ENCODE measurements around the gene EXOC6B. TPM values are rescaled to one million over a fixed set of nuclear protein-coding genes. Genes with fewer than 3 reads are reported as not detected.

EXOC6B gene
- total RNA-seq, 2 donors from 2014 or later = 11.7 to 12.9 TPM

DNA sequence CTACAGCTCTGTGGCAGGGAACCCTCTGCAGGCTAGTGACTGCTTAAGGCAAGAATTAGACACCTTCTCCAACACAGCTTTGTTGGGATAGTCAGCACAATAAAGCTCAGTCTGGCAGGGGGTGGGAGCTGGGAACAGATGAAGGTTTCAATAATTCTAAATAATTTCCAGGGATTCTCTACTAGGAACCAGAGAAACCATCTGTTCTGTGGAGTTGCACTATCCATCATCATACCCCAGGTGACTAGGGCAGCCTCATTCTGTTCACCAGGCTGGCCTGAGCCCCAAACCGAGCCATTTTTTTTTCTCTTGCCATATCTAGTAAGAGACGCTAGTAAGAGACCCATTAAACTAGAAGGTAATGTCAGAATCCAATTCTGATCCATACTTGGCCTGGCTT, 642.4 kb downstream of the EXOC6B start:
- 94 to 97% methylated on average over 2 of the region's 2 CpGs for WGBS, 2 donors

DNA sequence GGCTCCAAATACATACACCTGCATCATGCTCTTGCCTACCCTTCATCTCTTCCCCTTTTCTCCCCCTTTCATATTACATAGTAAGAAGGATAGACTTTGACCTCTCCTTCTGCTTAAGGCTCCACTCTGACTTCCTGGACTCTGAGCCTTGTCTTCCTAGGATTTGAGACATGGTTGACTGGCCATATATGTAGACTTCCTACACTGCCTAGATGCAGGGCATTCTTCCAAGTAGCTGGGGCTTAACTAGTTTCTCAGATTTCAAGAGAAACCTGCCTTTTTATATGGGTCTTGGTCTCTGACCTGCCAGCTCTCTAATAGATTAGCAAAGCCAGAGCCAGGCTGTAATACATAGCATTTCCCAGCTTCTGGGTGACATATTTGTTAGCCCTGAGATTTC, 642.8 kb downstream of the EXOC6B start:
- DNase-seq = no peak

More for the DNA sequence above, 642.4 kb downstream of the EXOC6B start:
- no peaks in the 10 kb centered on the region for H3K4me1 ChIP-seq
- H3K27me3 ChIP-seq = no peaks in the 10 kb centered on the region
- H3K36me3 ChIP-seq (replicated peaks in 1 of 2; ENCODE audit: insufficient read depth in 1 of 2, low read depth in 2 of 2) = no peaks in the 10 kb centered on the region
- H3K27ac ChIP-seq = no peak overlapping the region
- no peaks in the 10 kb centered on the region for H3K9me3 ChIP-seq
- no peak overlapping the region for H3K4me3 ChIP-seq
- ATAC-seq (no peak), DNase-seq (no peak)
- intact Hi-C loops (cut with DNase I) = no loop called here
- TF ChIP-seq, protein P1, sequence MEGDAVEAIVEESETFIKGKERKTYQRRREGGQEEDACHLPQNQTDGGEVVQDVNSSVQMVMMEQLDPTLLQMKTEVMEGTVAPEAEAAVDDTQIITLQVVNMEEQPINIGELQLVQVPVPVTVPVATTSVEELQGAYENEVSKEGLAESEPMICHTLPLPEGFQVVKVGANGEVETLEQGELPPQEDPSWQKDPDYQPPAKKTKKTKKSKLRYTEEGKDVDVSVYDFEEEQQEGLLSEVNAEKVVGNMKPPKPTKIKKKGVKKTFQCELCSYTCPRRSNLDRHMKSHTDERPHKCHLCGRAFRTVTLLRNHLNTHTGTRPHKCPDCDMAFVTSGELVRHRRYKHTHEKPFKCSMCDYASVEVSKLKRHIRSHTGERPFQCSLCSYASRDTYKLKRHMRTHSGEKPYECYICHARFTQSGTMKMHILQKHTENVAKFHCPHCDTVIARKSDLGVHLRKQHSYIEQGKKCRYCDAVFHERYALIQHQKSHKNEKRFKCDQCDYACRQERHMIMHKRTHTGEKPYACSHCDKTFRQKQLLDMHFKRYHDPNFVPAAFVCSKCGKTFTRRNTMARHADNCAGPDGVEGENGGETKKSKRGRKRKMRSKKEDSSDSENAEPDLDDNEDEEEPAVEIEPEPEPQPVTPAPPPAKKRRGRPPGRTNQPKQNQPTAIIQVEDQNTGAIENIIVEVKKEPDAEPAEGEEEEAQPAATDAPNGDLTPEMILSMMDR (IDR thresholded peaks at IDR 0.05) = no peak
- TF ChIP-seq POLR2A (IDR thresholded peaks at IDR 0.05) = no peak

DNA sequence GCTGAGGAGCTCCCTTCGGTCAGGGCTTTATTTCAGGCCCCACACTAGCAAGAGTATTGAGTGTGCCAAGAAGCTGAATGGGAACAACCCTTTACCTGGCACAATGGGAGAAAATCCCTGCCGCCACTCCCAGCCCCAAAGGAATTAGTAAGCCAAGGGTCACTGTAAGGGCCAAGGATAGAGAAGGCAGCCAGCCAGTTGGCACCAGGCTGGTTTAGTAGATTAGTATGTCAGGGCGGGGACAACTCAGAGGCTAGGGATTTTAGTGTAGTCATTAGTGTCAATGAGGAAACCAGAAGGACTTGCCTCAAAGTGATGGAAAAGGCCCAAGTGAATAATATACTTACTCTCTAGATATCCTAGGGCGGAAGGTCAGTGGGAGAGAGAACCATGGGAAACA, 643.3 kb downstream of the EXOC6B start:
- no peak overlapping the region for H3K4me3 ChIP-seq
- H3K4me1 ChIP-seq = no peaks in the 10 kb centered on the region
- no peak for TF ChIP-seq POLR2A (IDR thresholded peaks at IDR 0.05)
- TF ChIP-seq, protein P1 (IDR thresholded peaks at IDR 0.05) = no peak
- H3K27ac ChIP-seq = no peak overlapping the region
- DNase-seq = peak in 3 of 4 donors; percentile 7 to 26 (median 21)
- no peaks in the 10 kb centered on the region for H3K27me3 ChIP-seq
- ATAC-seq = no peak
- 72 to 79% methylated on average over 4 of the region's 4 CpGs for WGBS, 2 donors
- no peaks in the 10 kb centered on the region for H3K36me3 ChIP-seq (replicated peaks in 1 of 2; ENCODE audit: insufficient read depth in 1 of 2, low read depth in 2 of 2)
- intact Hi-C loops (cut with DNase I) = no loop called here
- H3K9me3 ChIP-seq = no peaks in the 10 kb centered on the region

More for the DNA sequence above, 642.8 kb downstream of the EXOC6B start:
- no peaks in the 10 kb centered on the region for H3K36me3 ChIP-seq (replicated peaks in 1 of 2; ENCODE audit: insufficient read depth in 1 of 2, low read depth in 2 of 2)
- H3K27me3 ChIP-seq = no peaks in the 10 kb centered on the region
- no peaks in the 10 kb centered on the region for H3K4me1 ChIP-seq
- TF ChIP-seq, protein P1 (IDR thresholded peaks at IDR 0.05) = no peak
- TF ChIP-seq POLR2A (IDR thresholded peaks at IDR 0.05) = no peak
- no peak for ATAC-seq
- intact Hi-C loops (cut with DNase I) = no loop called here
- no peak overlapping the region for H3K4me3 ChIP-seq
- H3K27ac ChIP-seq = no peak overlapping the region
- no peaks in the 10 kb centered on the region for H3K9me3 ChIP-seq

DNA sequence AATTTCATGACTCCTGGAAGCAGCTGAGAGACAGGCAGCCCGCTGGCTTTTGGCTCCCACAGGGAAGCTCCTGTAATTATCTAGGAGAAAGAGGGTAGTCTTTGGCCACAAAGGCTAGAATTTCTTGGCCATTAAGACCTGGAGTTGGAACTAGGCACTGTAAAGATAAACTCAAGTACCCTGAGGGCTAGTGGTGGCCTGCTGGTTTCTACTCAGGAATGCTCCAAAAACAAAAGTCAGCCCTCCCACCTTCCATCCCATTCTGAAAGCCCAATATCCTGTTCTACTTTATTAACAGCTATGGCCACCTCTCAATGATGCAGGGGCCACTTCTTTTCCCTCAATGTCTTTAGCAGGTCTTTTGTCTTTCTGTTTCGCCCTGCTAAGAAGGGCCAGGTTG, 644.2 kb downstream of the EXOC6B start:
- WGBS, 2 donors = 95 to 96% methylated on average over 2 of the region's 2 CpGs

DNA sequence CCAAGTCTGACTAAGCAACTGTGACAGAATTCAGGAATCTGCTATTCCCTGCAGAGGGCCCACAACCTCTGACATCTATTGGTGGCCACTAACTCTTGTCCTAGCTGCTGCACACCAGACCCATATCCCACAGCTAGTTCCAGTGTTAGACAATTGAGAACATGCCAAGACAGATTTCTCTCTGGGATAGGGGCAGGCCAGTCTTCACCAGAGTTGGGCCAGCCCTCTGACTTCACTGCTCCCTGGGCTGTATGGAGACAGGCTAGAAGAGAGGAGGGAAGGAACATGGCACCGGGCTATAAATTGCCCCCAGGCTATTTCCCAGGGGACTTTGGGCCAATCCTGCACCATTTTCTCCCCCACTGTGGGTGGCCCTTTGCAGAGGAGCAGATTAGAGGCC, 645.5 kb downstream of the EXOC6B start:
- Histone ChIP-seq H3K27ac (no peak overlapping the region), H3K36me3 (replicated peaks in 1 of 2; ENCODE audit: insufficient read depth in 1 of 2, low read depth in 2 of 2) (no peaks in the 10 kb centered on the region), H3K27me3 (no peaks in the 10 kb centered on the region), H3K9me3 (no peaks in the 10 kb centered on the region), H3K4me1 (no peaks in the 10 kb centered on the region), H3K4me3 (no peak overlapping the region)
- DNase-seq (no peak), ATAC-seq (no peak)
- TF ChIP-seq, protein P1 (IDR thresholded peaks at IDR 0.05) = no peak
- no peak for TF ChIP-seq POLR2A (IDR thresholded peaks at IDR 0.05)
- intact Hi-C loops (cut with DNase I) = no loop called here
- WGBS, 2 donors = 100% methylated on average over 1 of the region's 1 CpG; no CpG with 5 or more reads in 1 of the 2 donors

More for the DNA sequence above, 644.2 kb downstream of the EXOC6B start:
- Histone ChIP-seq H3K4me1 (no peaks in the 10 kb centered on the region), H3K27ac (no peak overlapping the region), H3K9me3 (no peaks in the 10 kb centered on the region), H3K36me3 (replicated peaks in 1 of 2; ENCODE audit: insufficient read depth in 1 of 2, low read depth in 2 of 2) (no peaks in the 10 kb centered on the region), H3K27me3 (no peaks in the 10 kb centered on the region), H3K4me3 (no peak overlapping the region)
- ATAC-seq = no peak
- intact Hi-C loops (cut with DNase I) = no loop called here
- TF ChIP-seq, protein P1 (IDR thresholded peaks at IDR 0.05) = no peak
- TF ChIP-seq POLR2A (IDR thresholded peaks at IDR 0.05) = no peak
- DNase-seq = no peak

All from body of pancreas (tissue), 4 donors.